PFSK-1 (cell line): ENCODE data around the gene ATRIP.

ENCODE experiments used
- SIN3A ChIP-seq: IDR thresholded peaks from 2 replicates; pipeline ENCODE4 v1.6.1; 2012; ENCODE audit warnings: mild to moderate bottlenecking, low read length, moderate library complexity, borderline replicate concordance; ENCODE audit not compliant: insufficient read depth
- TAF1 ChIP-seq: IDR thresholded peaks from 2 replicates; pipeline ENCODE4 v1.6.1; 2012; ENCODE audit warnings: low read length, control low read depth, borderline replicate concordance; ENCODE audit not compliant: insufficient read depth

DNA sequence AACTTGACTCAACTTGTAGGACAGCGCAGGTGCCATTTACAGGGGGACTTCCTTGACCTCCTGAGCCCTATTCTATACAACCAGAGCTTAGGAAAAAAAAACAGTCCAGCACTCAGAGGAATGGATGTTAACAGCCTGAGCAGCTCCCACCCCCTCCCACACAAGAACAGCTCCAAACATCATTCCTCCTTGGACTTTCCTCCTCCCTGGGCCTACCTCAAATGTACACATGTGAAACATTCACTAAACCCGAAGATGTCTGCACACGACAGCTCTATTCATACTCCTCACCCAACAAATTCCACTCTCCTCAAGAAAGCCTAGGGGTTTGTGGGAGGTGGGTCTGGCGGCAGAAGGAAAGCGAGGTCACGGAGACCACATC, 503 bp upstream of the ATRIP start:
- TF ChIP-seq TAF1 (no peak), SIN3A (no peak)
